K562 (cell line): ENCODE results near the gene LRRC8E. TPM values are rescaled to one million over a fixed set of nuclear protein-coding genes. Genes with fewer than 3 reads are reported as not detected.

Source experiments
- AFF1 ChIP-seq, 2 experiments: fragments of 450-650 bp; IDR thresholded peaks; 2 replicates each; pipeline ENCODE4 v1.6.1; 2018; ENCODE audit warnings: mild to moderate bottlenecking in 2 of 2, low read depth in 1 of 2; ENCODE audit not compliant: partially characterized antibody in 2 of 2
- BRD9 ChIP-seq: fragments of 450-650 bp; IDR thresholded peaks from 2 replicates; pipeline ENCODE4 v1.6.1; 2018; ENCODE audit warnings: low read depth; ENCODE audit not compliant: partially characterized antibody
- ELF2 ChIP-seq: fragments of 250-450 bp; sonication (Bioruptor Pico); IDR thresholded peaks from 2 replicates; pipeline ENCODE4 v1.5.0; 2021; ENCODE audit warnings: mild to moderate bottlenecking
- ETS2 ChIP-seq: IDR thresholded peaks from 2 replicates; pipeline ENCODE4 v1.6.1; 2016; ENCODE audit warnings: borderline replicate concordance, missing genetic modification characterization, mild to moderate bottlenecking, moderate library complexity, missing compliant biosample characterization; ENCODE audit not compliant: poor library complexity, severe bottlenecking
- NFIC ChIP-seq: fragments of 450-650 bp; IDR thresholded peaks from 2 replicates; pipeline ENCODE4 v1.6.1; 2017; ENCODE audit warnings: mild to moderate bottlenecking, inconsistent platforms
- NFRKB ChIP-seq: fragments of 450-650 bp; IDR thresholded peaks from 2 replicates; pipeline ENCODE4 v1.6.1; 2016; ENCODE audit warnings: low read depth
- POLR2AphosphoS5 ChIP-seq: IDR thresholded peaks from 2 replicates; pipeline ENCODE4 v1.6.1; 2011; ENCODE audit warnings: mild to moderate bottlenecking, low read depth, low read length, moderate library complexity; ENCODE audit not compliant: control insufficient read depth, insufficient read depth
- RBM34 ChIP-seq: fragments of 200-400 bp; formaldehyde crosslinking; IDR thresholded peaks from 2 replicates; pipeline ENCODE4 v1.6.1; 2018; ENCODE audit warnings: low read length, borderline replicate concordance; ENCODE audit not compliant: insufficient read depth
- REST ChIP-seq, 2 experiments: fragments of 450-650 bp; formaldehyde crosslinking in 1 of 2; IDR thresholded peaks; 2 replicates each; pipeline versions ENCODE4 v1.4.0 to v1.6.1; 2014 to 2020; ENCODE audit warnings: mild to moderate bottlenecking in 2 of 2, borderline replicate concordance in 1 of 2, low read depth in 1 of 2
- TAF9B ChIP-seq: fragments of 450-650 bp; IDR thresholded peaks from 2 replicates; pipeline ENCODE4 v1.6.1; 2018; ENCODE audit warnings: mild to moderate bottlenecking; ENCODE audit not compliant: partially characterized antibody
- TSC22D4 ChIP-seq: fragments of 450-650 bp; IDR thresholded peaks from 2 replicates; pipeline ENCODE4 v1.6.1; 2016; ENCODE audit warnings: missing genetic modification characterization, missing biosample characterization, control low read depth
- XRCC5 ChIP-seq: fragments of 200-400 bp; formaldehyde crosslinking; IDR thresholded peaks from 2 replicates; pipeline ENCODE4 v1.6.1; 2017; ENCODE audit warnings: low read depth, mild to moderate bottlenecking, low read length
- ZNF124 ChIP-seq: sonication (generic); formaldehyde crosslinking; IDR thresholded peaks from 2 replicates; pipeline ENCODE4 v1.8.1; 2022; ENCODE audit warnings: missing genetic modification reagents
- ZNF717 ChIP-seq: fragments of 250-450 bp; sonication (Bioruptor Pico); IDR thresholded peaks from 2 replicates; pipeline ENCODE4 v1.5.0; 2021
- polyA plus RNA-seq, 8 experiments: library from polyadenylated mRNA; depleted of rRNA in 4 of 8; stranded (reverse) in 5 of 8; unstranded in 3 of 8; fragments of >200 nt; fragmentation: Nextera tagmentation in 2 of 8; fragmentation: Illumina TruSeq in 1 of 8; extraction: Ambion mirVana in 2 of 8; extraction: Trizol in 1 of 8; gene quantifications; 2 replicates each; pipeline versions ENCODE4 v1.2.1 to v1.2.3, GENCODE V29; 2011 to 2014; ENCODE audit warnings: inconsistent platforms in 1 of 8, missing spikeins in 1 of 8
- total RNA-seq, 7 experiments: library from RNA; depleted of rRNA in 6 of 7; stranded (reverse); fragments of >200 nt in 6 of 7; fragmentation: Illumina TruSeq in 2 of 7; extraction: Trizol in 2 of 7; gene quantifications; 2 replicates each; pipeline versions ENCODE4 v1.2.1 to v1.2.3, GENCODE V29; 2011 to 2021; ENCODE audit warnings: low replicate concordance in 1 of 7

LRRC8E gene
- total and polyA plus RNA-seq, 9 of the 15 experiments (the other 6 are each of a cell fraction or from before 2014, with no cell fraction given): 0.08 to 5.7 (median 3.5) TPM; not detected in 1

GRCh38 chr19:7888145-7888825, at the start of gene LRRC8E (continued):
- no peak for TF ChIP-seq REST (IDR thresholded peaks at IDR 0.05; ENCODE audit: borderline replicate concordance)
- TF ChIP-seq REST (CRISPR knock-in tag; IDR thresholded peaks at IDR 0.05; ENCODE audit: low read depth): no peak
- TF ChIP-seq BRD9: no peak
- no peak for TF ChIP-seq TSC22D4 (tag)
- no peak; the same call in 1 of the 2 replicates for TF ChIP-seq NFIC
- TF ChIP-seq NFRKB: no peak
- TF ChIP-seq ETS2: no peak
- TF ChIP-seq POLR2AphosphoS5: peak; percentile 60; the same call in 1 of the 2 replicates
- no peak for TF ChIP-seq ELF2 (CRISPR knock-in tag)
- TF ChIP-seq RBM34: no peak
- TF ChIP-seq XRCC5: no peak
- TF ChIP-seq ZNF717 (CRISPR knock-in tag): no peak
- no peak for TF ChIP-seq ZNF124 (CRISPR knock-in tag)
- no peak for TF ChIP-seq TAF9B
- TF ChIP-seq AFF1 (IDR thresholded peaks at IDR 0.05; ENCODE audit: low read depth in 1 of 2, partially characterized antibody in 2 of 2): no peak
